C4-2B (cell line): ENCODE data around the gene AP2A2.

Experiments
- H3K27ac ChIP-seq: fragments of 450-650 bp; 2 replicates; pipeline ENCODE4 v1.5.1; 2017
- CTCF ChIP-seq: fragments of 450-650 bp; conservative IDR thresholded peaks from 2 replicates; pipeline ENCODE4 v1.5.1; 2017; ENCODE audit warnings: mild to moderate bottlenecking
- ZFX ChIP-seq: fragments of 450-650 bp; IDR thresholded peaks from 2 replicates; pipeline ENCODE4 v1.6.1; 2017

AP2A2 gene

GRCh38 chr11:1037506-1038055, 111.9 kb downstream of the AP2A2 start:
- TF ChIP-seq CTCF (no peak), ZFX (no peak)
- no peak overlapping the region for H3K27ac ChIP-seq

GRCh38 chr11:1038361-1038760, 112.7 kb downstream of the AP2A2 start:
- no peak overlapping the region for H3K27ac ChIP-seq
- TF ChIP-seq ZFX (no peak), CTCF (no peak)

- TF ChIP-seq CTCF (no peak), ZFX (no peak)
- H3K27ac ChIP-seq, result no peak overlapping the region
These were observed 113.3 kb downstream of the AP2A2 start for GRCh38 chr11:1038921-1039320.

GRCh38 chr11:1039481-1040427, 114.1 kb downstream of the AP2A2 start:
- TF ChIP-seq CTCF (no peak), ZFX (no peak)
- H3K27ac ChIP-seq, result no peak overlapping the region

- TF ChIP-seq ZFX (no peak), CTCF (no peak)
- no peak overlapping the region for H3K27ac ChIP-seq
These were observed 114.9 kb downstream of the AP2A2 start for GRCh38 chr11:1040428-1041148.

- H3K27ac ChIP-seq, result no peak overlapping the region
- TF ChIP-seq CTCF, result no peak
- no peak for TF ChIP-seq ZFX
These were observed 115.4 kb downstream of the AP2A2 start for GRCh38 chr11:1041149-1041467.

- no peak for TF ChIP-seq ZFX
- no peak for TF ChIP-seq CTCF
- H3K27ac ChIP-seq, result no peak overlapping the region
These were observed 115.8 kb downstream of the AP2A2 start for GRCh38 chr11:1041471-1041870.
